Choroid plexus epithelial cell (primary cell): ENCODE measurements around the gene RERE.
"Not testable (repeated sequence)": the region's sequence is repeated elsewhere in the genome, so short reads cannot be mapped to it uniquely, and the experiment has no call there.

Source experiments
- DNase-seq: peaks from one replicate; pipeline ENCODE4 v3.0.0-alpha.2; 2010; ENCODE audit warnings: low read depth
- H3K4me3 ChIP-seq: 2 replicates; pipeline ENCODE4 v1.5.1; 2011; ENCODE audit warnings: low read depth, mild to moderate bottlenecking, control low read depth, low read length, moderate library complexity
- CTCF ChIP-seq: conservative IDR thresholded peaks from 2 replicates; pipeline ENCODE4 v1.5.1; 2011; ENCODE audit warnings: low read depth, mild to moderate bottlenecking, control low read depth, inconsistent platforms, low read length, moderate library complexity

RERE gene

GRCh38 chr1:8382051-8382505 is 435.4 kb downstream of the RERE start:
- no peak for TF ChIP-seq CTCF
- peak; percentile 67 for DNase-seq
- H3K4me3 ChIP-seq: no peak overlapping the region

GRCh38 chr1:8381618-8382017 is 435.8 kb downstream of the RERE start:
- H3K4me3 ChIP-seq: no peak overlapping the region
- no peak for TF ChIP-seq CTCF
- peak; percentile 70 for DNase-seq

- not testable (repeated sequence) for DNase-seq, H3K4me3 ChIP-seq
Measured at GRCh38 chr1:8380310-8380709, 437.1 kb downstream of the RERE start.

GRCh38 chr1:8379513-8380186 is 437.8 kb downstream of the RERE start:
- no peak overlapping the region for H3K4me3 ChIP-seq
- no peak for TF ChIP-seq CTCF
- DNase-seq: no peak

GRCh38 chr1:8378981-8379470 is 438.4 kb downstream of the RERE start:
- H3K4me3 ChIP-seq: no peak overlapping the region
- DNase-seq: no peak
- no peak for TF ChIP-seq CTCF

- no peak overlapping the region for H3K4me3 ChIP-seq
- DNase-seq: peak; percentile 75
- no peak for TF ChIP-seq CTCF
Measured at GRCh38 chr1:8378178-8378577, 439.3 kb downstream of the RERE start.

GRCh38 chr1:8377271-8377981 is 440.0 kb downstream of the RERE start:
- DNase-seq: no peak
- H3K4me3 ChIP-seq: no peak overlapping the region
- TF ChIP-seq CTCF: no peak
